ENCODE measurements around the gene S100A11. TPM values are rescaled to one million over a fixed set of nuclear protein-coding genes. Genes with fewer than 3 reads are reported as not detected.
A peak's percentile ranks its signal among the peaks of the same experiment; 100 is the strongest.

S100A11 gene
- total RNA-seq, 1 donor from 2014 or later = 559 TPM

- intact Hi-C loops (cut with DNase I) = no loop called here
- TF ChIP-seq POLR2A (IDR thresholded peaks at IDR 0.05) (peak in 1 of 2 donors; percentile 73), POLR2AphosphoS5 (IDR thresholded peaks at IDR 0.05; ENCODE audit: insufficient read depth in 1 of 2, low read depth in 1 of 2) (peak; percentile 78 to 96)
- TF ChIP-seq, protein P1, sequence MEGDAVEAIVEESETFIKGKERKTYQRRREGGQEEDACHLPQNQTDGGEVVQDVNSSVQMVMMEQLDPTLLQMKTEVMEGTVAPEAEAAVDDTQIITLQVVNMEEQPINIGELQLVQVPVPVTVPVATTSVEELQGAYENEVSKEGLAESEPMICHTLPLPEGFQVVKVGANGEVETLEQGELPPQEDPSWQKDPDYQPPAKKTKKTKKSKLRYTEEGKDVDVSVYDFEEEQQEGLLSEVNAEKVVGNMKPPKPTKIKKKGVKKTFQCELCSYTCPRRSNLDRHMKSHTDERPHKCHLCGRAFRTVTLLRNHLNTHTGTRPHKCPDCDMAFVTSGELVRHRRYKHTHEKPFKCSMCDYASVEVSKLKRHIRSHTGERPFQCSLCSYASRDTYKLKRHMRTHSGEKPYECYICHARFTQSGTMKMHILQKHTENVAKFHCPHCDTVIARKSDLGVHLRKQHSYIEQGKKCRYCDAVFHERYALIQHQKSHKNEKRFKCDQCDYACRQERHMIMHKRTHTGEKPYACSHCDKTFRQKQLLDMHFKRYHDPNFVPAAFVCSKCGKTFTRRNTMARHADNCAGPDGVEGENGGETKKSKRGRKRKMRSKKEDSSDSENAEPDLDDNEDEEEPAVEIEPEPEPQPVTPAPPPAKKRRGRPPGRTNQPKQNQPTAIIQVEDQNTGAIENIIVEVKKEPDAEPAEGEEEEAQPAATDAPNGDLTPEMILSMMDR (IDR thresholded peaks at IDR 0.05) = peak in 1 of 3 experiments; percentile 46
- DNase-seq (ENCODE audit: extremely low spot score in 2 of 2) = peak in 1 of 2 donors; percentile 98
- Histone ChIP-seq H3K27me3 (no peaks in the 10 kb centered on the region), H3K9me3 (no peaks in the 10 kb centered on the region), H3K36me3 (no peaks in the 10 kb centered on the region), H3K27ac (peak overlapping the region; percentile 94), H3K4me3 (peak overlapping the region; percentile 12 to 21), H3K4me1 (peaks cover 35% of the 10 kb centered on the region)
Measured at GRCh38 chr1:152047730-152048415, 11.1 kb upstream of the S100A11 start.

GRCh38 chr1:152047413-152047729 is 10.6 kb upstream of the S100A11 start:
- no peak for DNase-seq (ENCODE audit: extremely low spot score in 2 of 2)
- Histone ChIP-seq H3K4me1 (peaks cover 35% of the 10 kb centered on the region), H3K36me3 (no peaks in the 10 kb centered on the region), H3K27me3 (no peaks in the 10 kb centered on the region), H3K4me3 (peak overlapping the region; percentile 12 to 21), H3K27ac (peak overlapping the region; percentile 94), H3K9me3 (no peaks in the 10 kb centered on the region)
- TF ChIP-seq POLR2A (IDR thresholded peaks at IDR 0.05) = no peak
- TF ChIP-seq, protein P1 (IDR thresholded peaks at IDR 0.05) = no peak
- TF ChIP-seq POLR2AphosphoS5 (IDR thresholded peaks at IDR 0.05; ENCODE audit: insufficient read depth in 1 of 2, low read depth in 1 of 2) = no peak
- intact Hi-C loops (cut with DNase I) = no loop called here

GRCh38 chr1:152044386-152044785 is 7.6 kb upstream of the S100A11 start:
- no peaks in the 10 kb centered on the region for H3K27me3 ChIP-seq
- no peaks in the 10 kb centered on the region for H3K9me3 ChIP-seq
- no peak for DNase-seq (ENCODE audit: extremely low spot score in 2 of 2)
- intact Hi-C loops (cut with DNase I) = no loop called here
- H3K4me1 ChIP-seq = peaks cover 24% of the 10 kb centered on the region
- H3K4me3 ChIP-seq = no peak overlapping the region
- no peak for TF ChIP-seq POLR2A (IDR thresholded peaks at IDR 0.05)
- TF ChIP-seq POLR2AphosphoS5 (IDR thresholded peaks at IDR 0.05; ENCODE audit: insufficient read depth in 1 of 2, low read depth in 1 of 2) = no peak
- TF ChIP-seq, protein P1 (IDR thresholded peaks at IDR 0.05) = no peak
- no peaks in the 10 kb centered on the region for H3K36me3 ChIP-seq
- no peak overlapping the region for H3K27ac ChIP-seq

GRCh38 chr1:152043870-152044269 is 7.1 kb upstream of the S100A11 start:
- DNase-seq (ENCODE audit: extremely low spot score in 2 of 2) = no peak
- Histone ChIP-seq H3K27me3 (no peaks in the 10 kb centered on the region), H3K36me3 (no peaks in the 10 kb centered on the region), H3K4me1 (peaks cover 23% of the 10 kb centered on the region), H3K27ac (no peak overlapping the region), H3K4me3 (no peak overlapping the region), H3K9me3 (no peaks in the 10 kb centered on the region)
- intact Hi-C loops (cut with DNase I) = no loop called here
- TF ChIP-seq, protein P1 (IDR thresholded peaks at IDR 0.05) = no peak
- TF ChIP-seq POLR2AphosphoS5 (IDR thresholded peaks at IDR 0.05; ENCODE audit: insufficient read depth in 1 of 2, low read depth in 1 of 2) (no peak), POLR2A (IDR thresholded peaks at IDR 0.05) (no peak)

GRCh38 chr1:152042030-152042429 is 5.2 kb upstream of the S100A11 start:
- peaks cover 5% of the 10 kb centered on the region for H3K4me1 ChIP-seq
- H3K27ac ChIP-seq = no peak overlapping the region
- intact Hi-C loops (cut with DNase I) = no loop called here
- DNase-seq (ENCODE audit: extremely low spot score in 2 of 2) = no peak
- H3K36me3 ChIP-seq = no peaks in the 10 kb centered on the region
- no peak overlapping the region for H3K4me3 ChIP-seq
- TF ChIP-seq POLR2A (IDR thresholded peaks at IDR 0.05) (no peak), POLR2AphosphoS5 (IDR thresholded peaks at IDR 0.05; ENCODE audit: insufficient read depth in 1 of 2, low read depth in 1 of 2) (no peak)
- TF ChIP-seq, protein P1 (IDR thresholded peaks at IDR 0.05) = no peak
- no peaks in the 10 kb centered on the region for H3K9me3 ChIP-seq
- H3K27me3 ChIP-seq = no peaks in the 10 kb centered on the region

Measured in vagina (tissue), 2 donors.